HG03558 (cell line): ENCODE results near the gene MICAL2.

Experiments
- ATAC-seq: cut with Tn5 transposase; IDR thresholded peaks from one replicate; pipeline ENCODE4 v1.9.1; 2021; ENCODE audit warnings: moderate number of reproducible peaks; ENCODE audit not compliant: unreplicated experiment; ENCODE audit errors: extremely low read depth

The MICAL2 gene

DNA sequence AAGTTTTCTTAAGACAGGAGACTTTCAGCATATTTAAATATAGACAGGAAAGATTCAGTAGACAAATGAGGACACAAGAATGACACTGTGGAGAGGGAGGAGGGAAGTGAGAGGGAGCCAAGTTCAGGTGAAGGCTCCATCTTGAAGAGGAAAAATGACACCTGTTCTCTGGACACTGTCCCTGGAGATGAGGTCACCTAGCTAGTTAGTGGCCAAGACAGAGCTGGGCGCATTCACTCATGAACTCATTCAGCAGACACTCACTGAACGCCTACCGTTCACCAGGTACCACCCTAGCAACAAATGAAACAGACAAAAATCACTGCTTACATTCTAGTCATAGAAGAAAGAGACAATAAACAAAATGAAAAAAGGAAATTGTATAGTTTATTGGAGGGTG lies 163.7 kb downstream of the MICAL2 start:
- ATAC-seq, result no peak

DNA sequence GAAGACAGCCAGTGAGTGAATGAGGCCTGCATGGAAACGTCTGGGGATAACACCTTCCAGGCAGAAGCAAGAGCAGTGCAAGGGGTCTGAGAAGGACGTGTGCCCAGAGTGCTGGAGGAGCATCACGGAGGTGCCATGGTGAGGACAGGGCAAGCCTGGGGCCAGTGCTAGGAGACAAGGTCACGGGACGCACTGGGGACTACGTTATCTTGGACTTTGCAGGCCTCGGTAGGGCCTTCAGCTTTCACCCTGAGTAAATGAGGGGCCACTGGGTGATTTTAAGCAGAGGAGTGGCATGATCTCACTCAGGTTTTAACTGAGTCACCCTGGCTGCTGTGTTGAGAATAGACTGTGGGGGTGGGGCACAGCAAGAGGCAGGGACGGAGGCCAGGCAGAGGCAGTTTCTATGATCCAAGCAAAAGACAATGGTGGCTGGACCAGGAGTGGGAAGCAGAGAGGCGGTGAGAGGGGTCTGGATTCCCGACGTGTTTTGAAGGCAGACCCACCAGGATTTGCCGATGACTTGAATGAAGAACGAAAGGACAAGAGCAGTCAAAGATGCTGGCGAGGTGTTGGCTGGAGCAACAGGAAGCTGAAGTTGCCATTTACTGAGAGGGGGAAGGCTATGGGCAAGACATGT lies 164.3 kb downstream of the MICAL2 start:
- ATAC-seq, result no peak

DNA sequence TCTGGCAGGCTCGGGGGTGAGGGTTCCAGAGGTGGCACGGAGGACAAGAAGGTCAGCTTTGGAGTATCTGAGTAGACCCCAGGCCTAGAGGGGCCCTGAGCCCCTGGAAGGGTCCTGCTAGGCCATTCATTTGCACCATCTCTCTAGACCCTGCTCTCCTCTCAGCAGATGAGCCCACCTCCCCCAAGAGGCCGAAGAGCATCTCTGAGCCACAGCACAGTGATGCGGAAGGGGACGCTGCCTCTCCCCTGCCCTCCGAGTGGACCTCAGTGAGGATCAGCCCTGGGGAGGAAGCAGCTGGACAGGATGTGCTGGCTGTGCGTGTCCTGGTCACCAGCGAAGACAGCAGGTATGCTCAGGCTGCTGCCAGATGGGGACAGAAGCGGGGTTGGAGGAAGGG lies 165.4 kb downstream of the MICAL2 start:
- no peak for ATAC-seq

DNA sequence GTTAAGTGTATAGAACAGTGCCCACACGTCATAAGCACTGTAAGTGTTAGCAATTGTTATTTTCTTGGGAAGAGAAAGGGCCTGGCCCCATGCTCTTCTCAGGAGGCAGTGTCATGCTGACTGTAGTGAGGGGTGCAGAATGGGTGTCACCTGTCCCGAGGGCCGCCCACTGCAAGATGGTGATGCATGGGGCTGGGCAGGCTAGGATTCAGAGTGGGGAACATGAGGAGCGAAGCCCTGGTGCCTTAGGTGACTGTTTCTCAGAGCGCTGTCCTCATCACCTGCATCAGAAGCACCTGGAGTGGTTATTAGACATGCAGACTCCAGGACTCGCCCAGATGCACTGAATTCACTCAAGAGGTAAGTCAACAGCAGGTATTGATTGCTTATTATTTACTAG lies 166.0 kb downstream of the MICAL2 start:
- no peak for ATAC-seq

DNA sequence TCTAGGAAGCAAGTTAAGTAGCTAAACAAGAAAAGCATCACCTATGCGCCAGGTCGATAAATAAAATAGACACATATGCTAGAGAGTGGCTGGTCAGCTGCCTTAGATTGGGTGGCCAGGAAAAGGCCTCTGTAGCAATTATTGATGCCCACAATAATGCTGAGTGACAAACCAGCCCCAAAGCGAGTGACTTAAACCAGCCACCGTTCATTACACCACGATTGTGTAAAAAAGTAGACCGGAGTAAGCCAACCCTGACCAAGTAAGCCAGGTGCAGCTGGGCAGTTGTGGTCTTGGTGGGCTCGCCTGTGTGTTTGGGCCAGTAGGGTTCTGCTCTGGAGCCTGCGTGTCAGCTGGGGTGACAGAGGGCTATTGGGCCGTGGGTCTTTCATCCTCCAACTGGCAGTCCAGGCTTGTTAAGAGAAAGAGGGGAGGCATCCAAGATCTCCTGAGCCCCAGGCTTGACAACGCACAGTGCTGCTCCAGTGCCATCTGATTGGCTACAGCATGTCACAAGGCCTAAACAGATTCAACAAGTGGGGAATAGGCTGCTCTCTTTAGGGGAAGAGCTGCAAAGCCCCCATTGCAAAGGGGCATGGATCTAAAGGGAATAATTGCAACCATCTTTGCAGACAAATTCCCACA lies 166.6 kb downstream of the MICAL2 start:
- ATAC-seq, result no peak

DNA sequence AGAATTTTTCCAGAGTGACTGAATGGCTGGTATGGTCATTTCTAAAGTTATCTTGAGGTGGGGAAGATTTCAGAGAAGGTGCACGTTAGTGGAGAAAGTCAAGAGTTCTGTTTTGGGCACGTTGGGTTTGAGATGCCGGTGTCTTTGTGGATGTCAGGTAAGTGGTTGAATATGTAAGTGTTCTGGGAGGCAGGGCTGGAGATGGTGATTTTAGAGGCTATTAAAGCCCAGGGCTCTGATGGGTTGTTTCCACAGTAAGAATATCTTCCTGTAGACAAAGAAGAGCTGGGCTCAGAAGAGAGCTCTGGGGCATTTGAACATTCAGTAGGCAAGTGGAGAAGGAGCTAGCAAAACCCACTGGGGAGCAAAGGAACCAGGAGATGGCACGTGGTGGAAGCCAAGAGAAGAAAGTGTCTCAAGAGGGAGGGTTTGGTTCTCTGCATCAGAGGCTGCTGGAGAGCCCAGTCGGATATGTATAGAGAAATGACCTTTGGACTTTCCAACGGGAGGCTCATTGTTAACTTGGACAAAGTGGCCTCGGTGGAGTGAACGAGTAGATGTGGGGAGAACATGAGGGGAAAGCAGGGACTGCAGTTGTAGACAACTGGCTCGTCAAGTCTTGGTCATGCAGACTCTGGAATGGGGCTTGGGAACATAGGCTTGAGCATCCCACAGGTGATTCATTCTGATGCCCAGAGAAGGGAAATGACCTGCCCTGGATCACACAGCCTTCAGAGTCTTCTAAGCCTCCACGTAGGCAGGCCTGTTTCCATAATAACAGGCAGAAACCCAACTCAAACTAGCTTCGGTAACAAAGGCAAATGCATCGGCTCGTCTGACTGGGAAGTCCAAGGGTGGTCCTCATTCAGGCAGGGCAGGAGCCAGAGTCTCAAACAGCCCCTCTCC lies 168.6 kb downstream of the MICAL2 start:
- no peak for ATAC-seq

DNA sequence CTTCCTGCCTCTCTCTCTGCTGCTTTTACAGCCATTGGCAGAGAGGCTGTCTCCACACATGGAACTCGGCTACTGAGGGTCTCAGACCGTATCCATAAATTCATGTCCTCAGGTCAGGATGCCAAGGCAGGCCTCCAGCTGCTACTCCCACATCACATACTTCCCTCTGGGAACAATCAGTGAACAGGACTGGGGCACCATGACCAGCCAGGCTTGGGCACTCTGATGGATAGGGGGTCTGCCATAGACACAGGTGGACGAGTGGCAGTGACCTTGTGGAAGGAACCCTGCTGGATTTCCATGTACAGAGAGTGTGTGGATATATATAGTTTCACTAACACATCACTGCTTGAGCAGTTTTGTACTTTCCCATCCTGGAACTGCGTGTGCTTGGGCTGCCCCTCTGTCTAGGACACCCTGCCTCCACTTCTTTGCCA lies 169.3 kb downstream of the MICAL2 start:
- ATAC-seq, result no peak

DNA sequence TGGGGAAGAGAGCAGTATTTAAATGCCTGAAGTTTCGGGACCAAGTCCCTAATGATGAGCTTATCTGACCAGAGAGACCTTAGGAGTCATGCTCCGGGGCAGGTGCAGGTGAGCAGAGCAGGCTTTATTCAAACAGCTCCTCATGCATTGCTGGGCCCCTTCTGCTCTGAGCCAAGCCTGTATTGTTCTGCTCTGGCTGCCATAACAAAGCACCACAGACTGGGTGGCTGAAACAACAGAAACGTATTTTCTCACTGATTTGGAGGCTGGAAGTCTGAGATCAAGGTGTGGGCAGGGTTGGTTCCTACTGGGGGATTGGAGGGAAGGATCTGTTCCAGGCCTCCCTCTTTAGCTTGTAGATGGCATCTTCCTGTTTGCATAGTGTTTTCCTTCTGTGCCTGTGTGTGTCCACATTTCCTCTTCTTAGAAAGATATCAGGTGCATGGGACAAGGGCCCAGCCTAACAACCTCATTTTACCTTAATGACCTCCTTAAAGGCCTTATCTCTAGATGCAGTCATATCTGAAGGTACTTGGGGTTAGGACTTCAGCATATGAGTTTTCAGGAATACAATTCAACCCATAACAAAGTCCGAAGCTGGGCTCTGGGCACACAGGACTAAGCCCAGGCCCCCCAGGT lies 169.9 kb downstream of the MICAL2 start:
- no peak for ATAC-seq

DNA sequence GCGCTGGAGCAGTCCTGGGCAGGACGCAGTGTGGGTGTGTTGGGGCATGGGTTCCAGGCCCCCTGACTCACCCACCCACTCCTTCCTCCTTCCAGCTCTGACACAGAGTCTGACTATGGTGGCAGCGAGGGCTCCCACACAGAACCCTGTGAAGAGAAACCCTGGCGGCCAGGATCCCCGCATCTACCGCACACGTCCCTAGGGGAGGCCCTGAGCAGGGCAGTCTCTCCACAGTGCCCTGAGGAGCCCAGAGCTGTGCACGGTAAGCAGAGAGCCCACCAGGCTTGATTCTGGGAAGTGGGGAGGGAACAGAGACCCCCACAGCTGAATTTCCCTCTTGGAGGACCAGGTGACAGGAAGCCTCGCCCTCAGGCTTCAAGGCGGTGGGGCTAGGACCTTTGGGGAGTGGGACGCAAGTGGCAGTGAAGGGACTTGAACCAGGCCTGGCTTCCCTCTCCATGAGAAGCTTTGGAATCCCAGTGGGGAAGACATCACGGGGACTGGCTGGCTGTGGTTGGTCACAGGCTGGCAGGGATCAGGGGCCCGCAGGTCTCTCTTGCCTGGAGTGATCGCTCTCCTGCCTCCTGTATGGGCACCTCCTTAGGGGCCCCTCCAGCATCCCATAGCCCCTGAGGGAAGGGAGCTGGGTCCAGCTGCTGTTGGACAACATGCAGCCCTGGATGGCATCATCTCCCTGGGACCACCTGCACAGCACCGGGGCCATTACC lies 170.6 kb downstream of the MICAL2 start:
- no peak for ATAC-seq

DNA sequence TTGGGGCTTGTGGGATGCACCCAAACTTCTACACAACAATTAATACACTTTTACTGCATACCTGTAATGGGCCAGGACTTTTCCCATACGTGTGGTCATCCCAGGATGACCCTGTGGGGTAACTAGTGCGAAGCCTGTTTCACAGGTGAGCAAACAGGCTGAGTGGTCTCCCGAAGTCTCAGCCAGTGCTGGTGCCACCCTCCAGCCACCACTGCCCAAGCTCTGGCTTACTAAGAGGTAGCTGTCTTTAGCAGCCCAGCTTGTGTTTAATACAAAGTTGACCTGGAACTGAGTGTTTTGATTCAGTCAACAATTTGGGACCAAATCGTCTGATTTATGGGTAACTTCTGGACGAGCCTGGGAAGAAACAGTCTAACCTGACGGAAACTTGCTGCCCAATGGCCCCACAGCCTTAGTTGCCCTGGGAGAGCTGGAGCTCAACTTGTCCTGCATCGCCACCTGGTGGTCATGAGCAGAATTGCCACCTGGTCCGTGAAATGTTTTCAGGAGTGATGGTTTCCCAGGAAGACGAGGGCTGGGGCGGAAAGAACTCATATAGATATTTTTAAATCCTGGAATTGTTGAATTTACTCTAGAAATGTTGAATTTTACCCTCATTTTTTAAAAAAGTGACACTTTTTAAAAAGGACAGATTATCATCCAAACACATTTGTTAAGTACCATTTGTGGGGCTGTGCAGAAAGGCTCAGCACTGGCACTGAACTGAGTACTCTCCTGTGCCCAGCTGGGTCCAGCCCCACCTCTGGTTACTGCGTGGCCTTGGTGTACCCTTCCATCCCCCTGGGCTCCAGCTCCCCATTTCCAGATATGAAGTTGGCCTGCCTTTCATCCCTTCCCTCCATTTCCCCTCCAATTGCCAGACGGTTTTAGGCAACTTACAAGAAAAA lies 171.4 kb downstream of the MICAL2 start:
- ATAC-seq, result no peak

DNA sequence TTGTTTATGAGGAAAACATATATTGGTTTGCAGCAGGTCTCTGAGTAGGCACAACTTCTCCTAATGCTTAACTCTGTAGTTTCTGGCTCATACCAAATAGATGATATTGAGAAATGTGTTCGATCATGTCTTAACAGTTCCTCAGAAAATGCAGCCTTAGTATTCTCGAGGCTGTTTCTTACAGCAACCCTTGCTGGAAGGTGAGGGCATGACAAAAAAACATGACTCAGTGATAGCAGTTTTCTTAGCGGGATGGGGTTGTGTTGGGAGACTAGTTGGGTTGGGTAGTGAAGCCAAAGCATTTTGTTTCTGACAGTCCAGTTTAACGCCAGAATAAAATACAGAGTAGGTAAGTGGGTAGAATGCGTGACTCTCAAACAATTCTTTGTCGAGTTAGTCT lies 172.3 kb downstream of the MICAL2 start:
- ATAC-seq, result no peak

DNA sequence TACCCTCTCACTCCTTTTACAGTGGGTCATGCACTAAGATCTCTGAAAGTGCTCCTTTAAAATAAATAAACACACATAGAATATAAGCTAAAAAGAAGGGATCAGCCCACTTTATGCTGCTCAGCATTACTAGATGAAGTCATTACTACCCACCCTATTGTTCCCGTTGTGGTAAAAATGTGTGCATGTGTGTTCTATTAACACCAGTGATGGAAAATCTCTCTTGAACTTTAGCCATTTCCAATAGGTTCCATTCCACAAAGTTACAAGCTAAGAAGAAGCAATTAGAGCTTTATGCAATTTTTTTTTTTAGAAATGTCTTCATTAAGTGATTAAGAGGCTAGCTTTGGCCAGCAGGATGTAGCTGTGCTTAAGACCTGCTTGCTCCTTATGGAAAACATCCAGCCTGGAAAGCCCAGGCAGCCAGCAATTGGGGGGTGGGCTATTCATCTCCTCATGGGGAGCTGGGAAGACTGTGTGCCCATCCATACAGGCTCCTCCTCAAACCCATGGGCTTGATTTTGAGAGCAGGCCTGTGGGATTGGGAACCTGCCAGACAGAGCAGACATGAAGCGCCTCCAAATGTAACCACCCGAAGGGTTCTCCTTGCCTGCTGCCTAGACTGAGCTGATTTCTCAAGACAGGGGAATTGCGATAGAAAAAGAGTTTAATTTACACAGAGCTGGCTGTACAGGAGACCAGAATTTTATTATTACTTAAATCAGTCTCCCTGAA lies 174.1 kb downstream of the MICAL2 start:
- ATAC-seq, result no peak

DNA sequence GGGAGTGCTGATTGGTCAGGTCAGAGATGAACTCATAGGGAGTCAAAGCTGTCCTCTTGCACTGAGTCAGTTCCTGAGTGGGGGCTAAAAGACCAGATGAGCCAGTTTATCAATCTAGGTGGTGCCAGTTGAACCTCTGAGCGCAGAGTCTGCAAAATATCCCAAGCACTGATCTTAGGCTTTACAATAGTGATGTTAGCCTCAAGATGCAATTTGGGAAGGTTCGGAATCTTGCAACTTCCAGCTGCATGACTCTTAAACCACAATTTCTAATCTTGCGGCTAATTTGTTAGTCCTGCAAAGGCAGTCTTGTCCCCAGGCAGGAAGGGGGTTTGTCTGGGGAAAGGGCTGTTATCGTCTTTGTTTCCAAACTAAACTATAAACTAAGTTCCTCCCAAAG lies 174.7 kb downstream of the MICAL2 start:
- ATAC-seq, result no peak

DNA sequence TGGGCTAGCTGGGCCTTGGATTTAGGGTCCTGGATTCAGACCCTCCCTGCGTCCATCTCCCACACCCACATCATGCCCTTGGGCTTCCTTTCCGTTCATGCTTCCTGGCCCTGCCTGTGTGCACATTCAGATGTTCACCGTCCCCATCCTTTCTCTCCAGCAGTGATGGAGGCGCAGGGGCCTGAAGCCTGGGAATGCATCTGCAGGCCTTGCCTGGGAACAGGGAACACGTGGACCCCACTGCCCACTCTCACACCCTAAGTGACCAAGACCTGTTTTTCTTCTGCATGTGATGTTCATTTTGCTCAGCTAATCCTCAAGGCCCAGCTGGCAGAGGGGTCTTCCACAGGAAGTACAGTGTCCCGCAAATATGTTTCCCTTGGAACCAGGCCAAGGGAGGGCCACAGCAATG lies 175.4 kb downstream of the MICAL2 start:
- no peak for ATAC-seq

DNA sequence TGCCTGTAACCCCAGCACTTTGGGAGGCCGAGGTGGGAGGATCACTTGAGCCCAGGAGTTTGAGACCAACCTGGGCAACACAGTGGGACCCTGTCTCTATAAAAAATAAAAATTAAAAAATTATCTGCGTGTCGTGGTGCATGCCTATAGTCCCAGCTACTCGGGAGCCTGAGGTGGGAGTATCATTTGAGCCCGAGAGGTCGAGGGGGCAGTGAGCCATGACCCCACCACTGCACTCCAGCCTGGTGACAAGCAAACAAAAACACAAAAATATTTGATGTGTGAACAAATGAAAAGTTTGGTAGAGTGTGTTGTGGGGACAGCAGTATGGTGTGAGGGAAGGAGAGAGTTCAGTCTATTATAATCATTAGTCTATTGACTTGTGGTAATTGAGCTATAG lies 176.2 kb downstream of the MICAL2 start:
- no peak for ATAC-seq

DNA sequence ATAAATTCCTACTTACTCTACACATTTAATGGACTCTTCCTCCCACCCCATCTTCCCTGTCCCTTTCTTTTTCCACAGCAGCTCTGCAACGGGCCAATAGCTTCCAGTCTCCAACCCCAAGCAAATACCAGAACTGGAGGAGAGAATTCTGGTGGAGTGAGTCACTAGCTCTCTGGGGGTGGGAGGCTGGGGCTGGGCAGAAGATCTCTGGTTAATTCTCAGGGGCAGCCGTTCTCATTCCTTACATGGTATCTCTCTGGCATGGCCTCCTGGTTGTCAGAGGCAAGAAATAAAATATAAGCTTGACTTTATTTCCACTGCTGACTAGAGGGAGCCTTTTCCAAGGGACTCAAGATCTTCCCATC lies 176.6 kb downstream of the MICAL2 start:
- ATAC-seq, result no peak

DNA sequence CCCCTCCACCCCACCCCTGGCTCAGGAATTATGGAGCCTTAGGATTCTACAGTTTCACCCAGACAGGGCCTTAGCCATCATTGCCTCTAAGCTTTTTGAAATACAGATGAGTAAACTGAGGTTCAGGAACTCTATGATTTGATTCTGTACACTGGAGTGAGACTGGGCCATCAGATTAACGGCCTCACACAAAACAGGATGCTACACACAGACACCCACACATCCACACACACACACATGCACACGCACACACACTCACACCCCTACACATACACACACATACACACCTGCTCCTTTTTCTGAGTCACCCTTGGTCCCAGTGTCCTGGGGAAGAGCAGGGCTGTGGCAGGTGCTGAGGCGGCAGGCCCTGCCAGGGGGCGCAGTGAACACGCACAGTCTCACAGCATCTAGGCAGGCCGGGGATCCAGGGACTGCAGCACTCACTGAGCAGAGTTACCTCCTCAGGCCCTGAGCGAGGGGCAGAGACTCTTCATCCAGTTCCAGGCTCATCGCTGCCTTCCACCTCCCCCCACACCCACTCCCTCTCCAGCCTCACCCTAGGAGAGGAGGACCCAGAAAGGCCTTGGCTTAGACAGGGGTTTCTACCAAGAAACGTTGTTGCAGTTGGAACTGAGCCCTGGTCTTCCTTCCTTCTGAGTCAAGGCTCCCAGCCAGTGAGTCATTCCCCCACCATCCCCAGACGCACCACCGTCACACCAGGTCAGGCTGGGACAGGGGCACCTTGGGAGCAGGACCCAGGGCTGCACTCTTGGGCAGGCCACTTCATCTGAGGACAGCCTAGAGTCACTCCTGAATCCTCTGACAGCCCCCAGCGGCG lies 177.2 kb downstream of the MICAL2 start:
- no peak for ATAC-seq
